Osteocyte (in vitro differentiated cells): ENCODE measurements around the gene TNFRSF8. TPM values are rescaled to one million over a fixed set of nuclear protein-coding genes. Genes with fewer than 3 reads are reported as not detected.

ENCODE experiments used
- DNase-seq: peaks from one replicate; pipeline ENCODE4 v3.0.0; 2021; ENCODE audit warnings: mixed read lengths; ENCODE audit not compliant: unreplicated experiment; ENCODE audit errors: extremely low spot score
- H3K27ac Mint-ChIP-seq: one replicate; pipeline ENCODE4 v1.8.0; 2021; ENCODE audit warnings: mild to moderate bottlenecking, mixed read lengths; ENCODE audit not compliant: unreplicated experiment
- H3K27me3 Mint-ChIP-seq: one replicate; pipeline ENCODE4 v1.8.0; 2021; ENCODE audit warnings: mixed read lengths; ENCODE audit not compliant: unreplicated experiment
- H3K36me3 Mint-ChIP-seq: one replicate; pipeline ENCODE4 v1.8.0; 2021; ENCODE audit warnings: mixed read lengths; ENCODE audit not compliant: unreplicated experiment
- H3K4me1 Mint-ChIP-seq: one replicate; pipeline ENCODE4 v1.8.0; 2021; ENCODE audit warnings: mixed read lengths; ENCODE audit not compliant: unreplicated experiment
- H3K4me3 Mint-ChIP-seq: one replicate; pipeline ENCODE4 v1.8.0; 2021; ENCODE audit warnings: mild to moderate bottlenecking, moderate library complexity, mixed read lengths; ENCODE audit not compliant: unreplicated experiment
- H3K9me3 Mint-ChIP-seq: one replicate; pipeline ENCODE4 v1.8.0; 2021; ENCODE audit warnings: mixed read lengths; ENCODE audit not compliant: unreplicated experiment
- CTCF ChIP-seq: fragments of 200-600 bp; sonication (generic); IDR thresholded peaks from 2 replicates; pipeline ENCODE4 v1.5.0; 2021; ENCODE audit warnings: antibody characterized with exemption, mild to moderate bottlenecking, moderate library complexity
- total RNA-seq: library from RNA; stranded (reverse); gene quantifications from 2 replicates; pipeline ENCODE4 v1.2.1, GENCODE V29; 2021

Gene TNFRSF8
- total RNA-seq, 1 donor from 2014 or later: not detected

GRCh38 chr1:12176298-12177118 is 113.4 kb downstream of the TNFRSF8 start:
- Mint-ChIP-seq H3K4me3 (no peak overlapping the region), H3K27ac (no peak overlapping the region), H3K27me3 (no peaks in the 10 kb centered on the region), H3K36me3 (no peaks in the 10 kb centered on the region), H3K9me3 (no peaks in the 10 kb centered on the region), H3K4me1 (peaks cover 45% of the 10 kb centered on the region)
- TF ChIP-seq CTCF: no peak
- no peak for DNase-seq

GRCh38 chr1:12177156-12177998 is 114.3 kb downstream of the TNFRSF8 start:
- H3K4me1 Mint-ChIP-seq: peaks cover 45% of the 10 kb centered on the region
- no peak overlapping the region for H3K27ac Mint-ChIP-seq
- no peak for TF ChIP-seq CTCF
- H3K9me3 Mint-ChIP-seq: no peaks in the 10 kb centered on the region
- no peak for DNase-seq
- H3K4me3 Mint-ChIP-seq: no peak overlapping the region
- no peaks in the 10 kb centered on the region for H3K27me3 Mint-ChIP-seq
- H3K36me3 Mint-ChIP-seq: no peaks in the 10 kb centered on the region

GRCh38 chr1:12177999-12178441 is 114.9 kb downstream of the TNFRSF8 start:
- Mint-ChIP-seq H3K9me3 (no peaks in the 10 kb centered on the region), H3K36me3 (no peaks in the 10 kb centered on the region), H3K4me3 (no peak overlapping the region), H3K27me3 (no peaks in the 10 kb centered on the region), H3K4me1 (peaks cover 47% of the 10 kb centered on the region), H3K27ac (peak overlapping the region; percentile 63)
- no peak for DNase-seq
- TF ChIP-seq CTCF: no peak

GRCh38 chr1:12178511-12178910 is 115.4 kb downstream of the TNFRSF8 start:
- Mint-ChIP-seq H3K4me3 (no peak overlapping the region), H3K27ac (peak overlapping the region; percentile 63), H3K36me3 (no peaks in the 10 kb centered on the region), H3K4me1 (peaks cover 50% of the 10 kb centered on the region), H3K9me3 (no peaks in the 10 kb centered on the region), H3K27me3 (no peaks in the 10 kb centered on the region)
- TF ChIP-seq CTCF: no peak
- DNase-seq: no peak

- Mint-ChIP-seq H3K4me1 (peaks cover 54% of the 10 kb centered on the region), H3K36me3 (no peaks in the 10 kb centered on the region), H3K4me3 (no peak overlapping the region), H3K27me3 (no peaks in the 10 kb centered on the region), H3K27ac (no peak overlapping the region), H3K9me3 (no peaks in the 10 kb centered on the region)
- TF ChIP-seq CTCF: no peak
- no peak for DNase-seq
Observed at GRCh38 chr1:12179111-12179519, 116.0 kb downstream of the TNFRSF8 start.
